Osteoblast (primary cell): ENCODE measurements around the gene PKD1L1. TPM values are rescaled to one million over a fixed set of nuclear protein-coding genes. Genes with fewer than 3 reads are reported as not detected.
A peak's percentile ranks its signal among the peaks of the same experiment; 100 is the strongest.
"Not testable (repeated sequence)": the region's sequence is repeated elsewhere in the genome, so short reads cannot be mapped to it uniquely, and the experiment has no call there.

Experiments
- DNase-seq: peaks from one replicate; pipeline ENCODE4 v3.0.0; 2011; ENCODE audit warnings: low spot score, mixed read lengths; ENCODE audit not compliant: insufficient read length; ENCODE audit errors: missing footprints
- H2AFZ ChIP-seq: 2 replicates; pipeline ENCODE4 v1.6.0; 2011; ENCODE audit warnings: mild to moderate bottlenecking, low read length
- H3K27ac ChIP-seq: 2 replicates; pipeline ENCODE4 v1.5.1; 2011; ENCODE audit warnings: mild to moderate bottlenecking, low read depth, low read length, moderate library complexity
- H3K27me3 ChIP-seq: 2 replicates; pipeline ENCODE4 v1.6.0; 2012; ENCODE audit warnings: mild to moderate bottlenecking, control low read depth, inconsistent platforms, low read length, moderate library complexity; ENCODE audit not compliant: insufficient read depth
- H3K36me3 ChIP-seq: 2 replicates; pipeline ENCODE4 v1.5.1; 2011; ENCODE audit warnings: mild to moderate bottlenecking, low read length, control low read depth, moderate library complexity; ENCODE audit not compliant: insufficient read depth
- H3K4me1 ChIP-seq: 2 replicates; pipeline ENCODE4 v1.5.1; 2011; ENCODE audit warnings: mild to moderate bottlenecking, low read length, control low read depth, moderate library complexity; ENCODE audit not compliant: insufficient read depth
- H3K4me2 ChIP-seq: 2 replicates; pipeline ENCODE4 v1.6.0; 2011; ENCODE audit warnings: mild to moderate bottlenecking, low read length; ENCODE audit not compliant: insufficient read depth
- H3K4me3 ChIP-seq: fragments of 200-600 bp; sonication (generic); 3 replicates; pipeline ENCODE4 v1.5.1; 2012; ENCODE audit warnings: mild to moderate bottlenecking, low read length, inconsistent platforms; ENCODE audit not compliant: insufficient read depth
- H3K79me2 ChIP-seq: 2 replicates; pipeline ENCODE4 v1.6.0; 2012; ENCODE audit warnings: mild to moderate bottlenecking, low read length, control low read depth, inconsistent platforms; ENCODE audit not compliant: insufficient read depth
- H3K9me3 ChIP-seq: 2 replicates; pipeline ENCODE4 v1.5.1; 2011; ENCODE audit warnings: low read depth, low read length, control low read depth
- H4K20me1 ChIP-seq: 2 replicates; pipeline ENCODE4 v1.6.0; 2012; ENCODE audit warnings: mild to moderate bottlenecking, low read length, control low read depth; ENCODE audit not compliant: insufficient read depth
- total RNA-seq: library from RNA; depleted of rRNA; stranded (reverse); fragments of >200 nt; gene quantifications from 2 replicates; pipeline ENCODE4 v1.2.3, GENCODE V29; 2012
- TF ChIP-seq, protein P1 (sequence below): IDR thresholded peaks from 2 replicates; pipeline ENCODE4 v1.5.1; 2011; ENCODE audit warnings: mild to moderate bottlenecking, low read depth, low read length, moderate library complexity; ENCODE audit errors: extremely low read depth

PKD1L1 gene
- total RNA-seq, 1 donor, result under 0.01 TPM

DNA sequence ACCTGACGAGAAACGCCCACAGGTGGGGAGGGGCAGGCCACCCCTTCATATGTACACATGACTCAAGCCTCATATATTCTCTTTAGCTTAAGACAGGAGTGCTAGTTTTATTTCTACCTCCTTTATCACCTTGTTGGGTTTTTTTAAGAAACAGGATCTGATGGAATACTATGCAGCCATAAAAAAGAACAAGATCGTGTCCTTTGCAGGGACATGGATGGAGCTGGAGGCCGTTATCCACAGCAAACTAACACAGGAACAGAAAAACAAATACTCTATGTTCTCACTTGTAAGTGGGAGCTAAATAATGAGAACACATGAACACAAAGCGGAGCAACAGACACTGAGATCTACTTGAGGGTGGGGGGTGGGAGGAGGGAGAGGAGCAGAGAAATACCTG lies 42.3 kb upstream of the PKD1L1 start:
- H3K4me3 ChIP-seq, result no peak overlapping the region
- H3K9me3 ChIP-seq, result no peaks in the 10 kb centered on the region
- no peaks in the 10 kb centered on the region for H3K27me3 ChIP-seq
- no peak overlapping the region for H3K4me2 ChIP-seq
- no peak overlapping the region for H3K27ac ChIP-seq
- TF ChIP-seq, protein P1, sequence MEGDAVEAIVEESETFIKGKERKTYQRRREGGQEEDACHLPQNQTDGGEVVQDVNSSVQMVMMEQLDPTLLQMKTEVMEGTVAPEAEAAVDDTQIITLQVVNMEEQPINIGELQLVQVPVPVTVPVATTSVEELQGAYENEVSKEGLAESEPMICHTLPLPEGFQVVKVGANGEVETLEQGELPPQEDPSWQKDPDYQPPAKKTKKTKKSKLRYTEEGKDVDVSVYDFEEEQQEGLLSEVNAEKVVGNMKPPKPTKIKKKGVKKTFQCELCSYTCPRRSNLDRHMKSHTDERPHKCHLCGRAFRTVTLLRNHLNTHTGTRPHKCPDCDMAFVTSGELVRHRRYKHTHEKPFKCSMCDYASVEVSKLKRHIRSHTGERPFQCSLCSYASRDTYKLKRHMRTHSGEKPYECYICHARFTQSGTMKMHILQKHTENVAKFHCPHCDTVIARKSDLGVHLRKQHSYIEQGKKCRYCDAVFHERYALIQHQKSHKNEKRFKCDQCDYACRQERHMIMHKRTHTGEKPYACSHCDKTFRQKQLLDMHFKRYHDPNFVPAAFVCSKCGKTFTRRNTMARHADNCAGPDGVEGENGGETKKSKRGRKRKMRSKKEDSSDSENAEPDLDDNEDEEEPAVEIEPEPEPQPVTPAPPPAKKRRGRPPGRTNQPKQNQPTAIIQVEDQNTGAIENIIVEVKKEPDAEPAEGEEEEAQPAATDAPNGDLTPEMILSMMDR, result no peak
- H3K36me3 ChIP-seq, result no peaks in the 10 kb centered on the region
- no peaks in the 10 kb centered on the region for H4K20me1 ChIP-seq
- no peaks in the 10 kb centered on the region for H3K79me2 ChIP-seq
- DNase-seq, result no peak
- peaks cover 8% of the 10 kb centered on the region for H3K4me1 ChIP-seq
- no peak overlapping the region for H2AFZ ChIP-seq

GRCh38 chr7:47989607-47990400 lies 41.5 kb upstream of the PKD1L1 start:
- H4K20me1 ChIP-seq, H3K4me1 ChIP-seq, H3K79me2 ChIP-seq, H3K27ac ChIP-seq, H3K4me3 ChIP-seq, H3K27me3 ChIP-seq, H3K36me3 ChIP-seq, DNase-seq, H2AFZ ChIP-seq, H3K4me2 ChIP-seq, H3K9me3 ChIP-seq: not testable (repeated sequence)

DNA sequence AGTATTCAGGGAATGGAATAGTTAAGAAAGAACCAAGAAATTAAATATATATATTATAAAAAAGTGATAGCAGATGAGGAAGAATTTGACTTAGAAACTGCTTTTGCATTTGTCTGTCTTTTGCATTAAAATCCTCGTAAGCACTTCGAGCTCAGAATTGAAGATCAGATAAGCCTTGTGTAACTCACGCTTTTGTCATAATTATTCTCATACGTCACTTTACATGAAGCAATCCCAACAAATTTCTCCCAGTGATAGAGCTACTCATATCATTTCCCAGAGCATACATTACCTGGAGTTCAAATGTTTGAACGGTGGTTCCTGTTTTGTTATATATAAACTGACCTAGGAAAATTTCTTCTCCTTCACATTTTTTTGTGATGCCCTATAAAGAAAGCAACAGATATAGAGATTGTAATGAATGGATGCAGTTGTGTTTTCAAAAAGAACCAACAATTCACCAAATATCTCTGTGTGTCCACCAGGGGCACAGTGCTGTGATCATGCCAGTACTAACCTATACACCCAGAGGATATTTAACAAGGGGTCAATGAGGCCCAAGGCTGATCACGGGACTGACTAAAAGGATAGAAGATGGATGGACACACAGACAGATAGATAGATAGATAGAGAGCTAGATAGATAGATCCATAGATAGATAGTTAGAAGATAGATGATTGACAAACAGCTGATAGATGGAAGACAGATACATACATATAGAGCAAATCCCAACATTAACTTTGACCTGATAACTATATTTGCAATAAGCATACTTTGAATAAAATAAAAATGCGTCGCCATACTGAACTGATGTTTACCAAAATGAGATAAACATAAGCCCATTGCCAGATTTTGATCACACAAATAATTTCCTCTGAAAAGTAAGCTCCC lies 40.5 kb upstream of the PKD1L1 start:
- peaks cover 8% of the 10 kb centered on the region for H3K4me1 ChIP-seq
- no peak overlapping the region for H2AFZ ChIP-seq
- no peaks in the 10 kb centered on the region for H3K36me3 ChIP-seq
- H4K20me1 ChIP-seq, result no peaks in the 10 kb centered on the region
- H3K79me2 ChIP-seq, result no peaks in the 10 kb centered on the region
- DNase-seq, result no peak
- TF ChIP-seq, protein P1, result peak; percentile 59
- no peak overlapping the region for H3K27ac ChIP-seq
- H3K4me2 ChIP-seq, result no peak overlapping the region
- H3K27me3 ChIP-seq, result no peaks in the 10 kb centered on the region
- no peak overlapping the region for H3K4me3 ChIP-seq
- H3K9me3 ChIP-seq, result no peaks in the 10 kb centered on the region

- Histone ChIP-seq H3K9me3 (no peaks in the 10 kb centered on the region), H3K4me3 (no peak overlapping the region), H4K20me1 (no peaks in the 10 kb centered on the region), H3K27me3 (no peaks in the 10 kb centered on the region), H3K36me3 (peaks cover 6% of the 10 kb centered on the region), H3K27ac (no peak overlapping the region), H2AFZ (peak overlapping the region; percentile 11), H3K4me2 (no peak overlapping the region), H3K79me2 (peaks cover 13% of the 10 kb centered on the region), H3K4me1 (peaks cover 15% of the 10 kb centered on the region)
- DNase-seq, result peak; percentile 77
- TF ChIP-seq, protein P1, result no peak
Measured at GRCh38 chr7:47982610-47983009, 34.3 kb upstream of the PKD1L1 start.

DNA sequence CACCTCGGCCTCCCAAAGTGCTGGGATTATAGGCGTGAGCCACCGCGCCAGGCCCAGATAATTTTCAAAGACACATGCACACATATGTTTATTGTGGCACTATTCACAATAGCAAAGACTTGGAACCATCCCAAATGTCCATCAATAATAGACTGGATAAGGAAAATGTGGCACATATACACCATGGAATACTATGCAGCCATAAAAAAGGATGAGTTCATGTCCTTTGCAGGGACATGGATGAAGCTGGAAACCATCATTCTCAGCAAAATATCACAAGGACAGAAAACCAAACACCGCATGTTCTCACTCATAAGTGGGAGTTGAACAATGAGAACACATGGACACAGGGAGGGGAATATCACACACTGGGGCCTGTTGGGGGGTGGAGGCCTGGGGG lies 32.4 kb upstream of the PKD1L1 start:
- Histone ChIP-seq H3K79me2 (peaks cover 20% of the 10 kb centered on the region), H3K4me1 (peaks cover 15% of the 10 kb centered on the region), H3K36me3 (peaks cover 26% of the 10 kb centered on the region)
- H3K9me3 ChIP-seq, H3K27me3 ChIP-seq, DNase-seq, H3K27ac ChIP-seq, H2AFZ ChIP-seq, H3K4me3 ChIP-seq, H4K20me1 ChIP-seq, H3K4me2 ChIP-seq: not testable (repeated sequence)
